Airway epithelial cell (primary cell): ENCODE measurements around the gene USP44. TPM values are rescaled to one million over a fixed set of nuclear protein-coding genes. Genes with fewer than 3 reads are reported as not detected.

Experiments used
- total RNA-seq: library from RNA; depleted of rRNA; stranded (reverse); fragments of >200 nt; gene quantifications from 2 replicates; pipeline ENCODE4 v1.2.3, GENCODE V29; 2015

Gene USP44
- total RNA-seq: 0.14 TPM in 1 of 2 replicates, not detected in the other

DNA sequence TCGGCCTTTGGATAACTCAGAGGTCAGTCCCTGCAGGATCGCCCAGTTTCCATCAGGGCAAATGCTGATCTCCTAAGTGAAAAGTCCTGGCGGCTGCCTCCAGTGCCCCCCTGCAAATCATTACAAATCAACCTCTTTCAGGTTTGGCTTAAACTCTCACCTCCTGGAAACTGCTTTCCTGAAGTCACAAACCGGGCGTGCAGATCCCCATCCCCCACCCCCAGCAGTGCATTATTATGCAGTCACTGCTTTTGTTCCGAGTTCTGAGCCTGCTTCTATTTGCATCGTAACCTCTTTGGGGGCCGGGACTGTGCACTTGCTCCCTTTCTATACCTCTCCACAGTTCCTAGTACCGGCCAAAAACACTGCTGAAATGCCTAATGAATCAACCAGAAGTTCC is at the start of gene USP44:
Gene USP44, minus strand, starts transcription at position 172 of the 400 bp plus-strand sequence. CDS start 17,220 bp downstream, outside the sequence.

GRCh38 chr12:95473884-95474659 is 77.2 kb downstream of the USP44 start, which contains the start of gene METAP2:
Gene METAP2 (plus strand): TSS chr12:95474152. CDS start chr12:95474180, 28 bp downstream.

Other genes with a start within 250 kb of the USP44 start
- gene METAP2, start 77.3 kb downstream of the USP44 start, total RNA-seq: 66.9 and 77.2 TPM in 2 replicates
- 13.1 and 16.9 TPM in 2 replicates for gene NTN4, start 239.3 kb upstream of the USP44 start, total RNA-seq